GM23248 (cell line): ENCODE measurements around the gene SOWAHC. TPM values are rescaled to one million over a fixed set of nuclear protein-coding genes. Genes with fewer than 3 reads are reported as not detected.

Experiments used
- DNase-seq: peaks from one replicate; pipeline ENCODE4 v3.0.0-alpha.2; 2015
- H2AFZ ChIP-seq: fragments of 200-600 bp; sonication (generic); 2 replicates; pipeline ENCODE4 v1.6.1; 2016; ENCODE audit warnings: antibody characterized with exemption
- H3F3A ChIP-seq: fragments of 200-600 bp; sonication (generic); 2 replicates; pipeline ENCODE4 v1.6.1; 2016; ENCODE audit warnings: mild to moderate bottlenecking, antibody characterized with exemption, mixed run types; ENCODE audit not compliant: insufficient read depth
- H3K27ac ChIP-seq: fragments of 200-600 bp; sonication (generic); 2 replicates; pipeline ENCODE4 v1.5.1; 2016; ENCODE audit warnings: mild to moderate bottlenecking
- H3K27me3 ChIP-seq: fragments of 200-600 bp; sonication (generic); replicated peaks from 2 replicates; pipeline ENCODE4 v1.6.1; 2016; ENCODE audit warnings: mild to moderate bottlenecking; ENCODE audit not compliant: insufficient read depth
- H3K36me3 ChIP-seq: fragments of 200-600 bp; sonication (generic); 2 replicates; pipeline ENCODE4 v1.6.1; 2016; ENCODE audit warnings: low read depth, mild to moderate bottlenecking
- H3K4me1 ChIP-seq: fragments of 200-600 bp; sonication (generic); 2 replicates; pipeline ENCODE4 v1.6.1; 2016; ENCODE audit warnings: mild to moderate bottlenecking; ENCODE audit not compliant: insufficient read depth
- H3K4me2 ChIP-seq: fragments of 200-600 bp; sonication (generic); one replicate; pipeline ENCODE4 v1.6.1; 2016; ENCODE audit warnings: mild to moderate bottlenecking; ENCODE audit not compliant: unreplicated experiment
- H3K4me3 ChIP-seq: fragments of 200-600 bp; sonication (generic); 2 replicates; pipeline ENCODE4 v1.5.1; 2016; ENCODE audit warnings: mild to moderate bottlenecking
- H3K79me2 ChIP-seq: fragments of 200-600 bp; sonication (generic); 2 replicates; pipeline ENCODE4 v1.6.1; 2016; ENCODE audit warnings: mild to moderate bottlenecking; ENCODE audit not compliant: insufficient read depth
- H3K9ac ChIP-seq: fragments of 200-600 bp; sonication (generic); 2 replicates; pipeline ENCODE4 v1.6.1; 2016; ENCODE audit warnings: mild to moderate bottlenecking
- H3K9me2 ChIP-seq: fragments of 200-600 bp; sonication (generic); 2 replicates; pipeline ENCODE4 v1.6.1; 2016; ENCODE audit warnings: mixed run types, mild to moderate bottlenecking, moderate library complexity; ENCODE audit not compliant: insufficient read depth
- H3K9me3 ChIP-seq: fragments of 200-600 bp; sonication (generic); one replicate; pipeline ENCODE4 v1.6.1; 2017; ENCODE audit warnings: low read depth
- H4K20me1 ChIP-seq: fragments of 200-600 bp; sonication (generic); 2 replicates; pipeline ENCODE4 v1.6.0; 2016; ENCODE audit not compliant: insufficient read depth
- EZH2 ChIP-seq: fragments of 200-600 bp; sonication (generic); IDR thresholded peaks from 2 replicates; pipeline ENCODE4 v1.6.1; 2018; ENCODE audit warnings: antibody characterized with exemption, mild to moderate bottlenecking; ENCODE audit not compliant: insufficient read depth, poor library complexity, severe bottlenecking
- EZH2phosphoT487 ChIP-seq: fragments of 200-600 bp; sonication (generic); IDR thresholded peaks from 2 replicates; pipeline ENCODE4 v1.6.1; 2018; ENCODE audit warnings: antibody characterized with exemption, moderate library complexity, mild to moderate bottlenecking, low read depth; ENCODE audit not compliant: insufficient read depth
- whole genome bisulfite sequencing, 2 experiments: methylation state at CpG; one replicate each; pipeline ENCODE4 v1.1.6; 2015 to 2017; ENCODE audit warnings: low lambda C conversion rate in 2 of 2, low coverage in 1 of 2; ENCODE audit errors: missing lambda C conversion rate in 2 of 2; 5-methylcytosine and 5-hydroxymethylcytosine counted together
- in situ Hi-C: fragments of 300-500 bp; cut with MboI; formaldehyde crosslinking; loops from 2 replicates; pipeline ENCODE4 v1.15.0; 2020
- polyA plus RNA-seq: library from polyadenylated mRNA; unstranded; fragments of >200 nt; fragmentation: Nextera tagmentation; extraction: Ambion mirVana; gene quantifications from 2 replicates; pipeline ENCODE4 v1.2.1, GENCODE V29; 2016
- total RNA-seq: library from RNA; depleted of rRNA; stranded (reverse); fragments of >200 nt; shearing (Covaris generic); gene quantifications from 2 replicates; pipeline ENCODE4 v1.2.3, GENCODE V29; 2014

The SOWAHC gene
- total and polyA plus RNA-seq, 2 experiments from 2014 or later, result 19.8 to 46.0 TPM

GRCh38 chr2:109630441-109631430 is 16.6 kb downstream of the SOWAHC start:
- H3K79me2 ChIP-seq, result no peaks in the 10 kb centered on the region
- peaks cover 9% of the 10 kb centered on the region; the same call in 1 of the 2 replicates for H3F3A ChIP-seq

GRCh38 chr2:109631741-109632140 is 17.6 kb downstream of the SOWAHC start:
- Histone ChIP-seq H3K27ac (no peak overlapping the region), H2AFZ (no peak overlapping the region), H3K9me3 (no peaks in the 10 kb centered on the region), H3K9ac (no peak overlapping the region), H3K4me2 (no peak overlapping the region), H3F3A (peaks cover 19% of the 10 kb centered on the region), H3K79me2 (no peaks in the 10 kb centered on the region), H3K4me3 (no peak overlapping the region), H3K9me2 (no peaks in the 10 kb centered on the region), H3K36me3 (no peaks in the 10 kb centered on the region), H3K4me1 (peaks cover 15% of the 10 kb centered on the region), H3K27me3 (no peaks in the 10 kb centered on the region), H4K20me1 (no peaks in the 10 kb centered on the region)
- DNase-seq, result no peak
- no peak for TF ChIP-seq EZH2
- no peak for TF ChIP-seq EZH2phosphoT487
- WGBS, 2 experiments, result 61 to 72% methylated on average over 3 of the region's 3 CpGs
- in situ Hi-C loops, result no loop called here

More at GRCh38 chr2:109630441-109631430, 16.6 kb downstream of the SOWAHC start:
- no peak for DNase-seq
- TF ChIP-seq EZH2phosphoT487 (no peak), EZH2 (no peak)
- Histone ChIP-seq H2AFZ (no peak overlapping the region), H3K4me2 (no peak overlapping the region), H3K4me1 (peaks cover 5% of the 10 kb centered on the region; the same call in 1 of the 2 replicates), H3K36me3 (no peaks in the 10 kb centered on the region), H3K9me2 (no peaks in the 10 kb centered on the region), H3K9ac (no peak overlapping the region), H3K27me3 (no peaks in the 10 kb centered on the region), H3K9me3 (no peaks in the 10 kb centered on the region), H3K4me3 (no peak overlapping the region), H3K27ac (no peak overlapping the region), H4K20me1 (no peaks in the 10 kb centered on the region)
- in situ Hi-C loops, result no loop called here
- 89 to 93% methylated on average over 19 of the region's 19 CpGs for WGBS, 2 experiments

- no peaks in the 10 kb centered on the region for H3K9me3 ChIP-seq
- no peak overlapping the region for H3K4me3 ChIP-seq
- peaks cover 17% of the 10 kb centered on the region for H3K4me1 ChIP-seq
- no peak overlapping the region for H3K27ac ChIP-seq
- no peaks in the 10 kb centered on the region for H3K27me3 ChIP-seq
- H3K9ac ChIP-seq, result no peak overlapping the region
- peaks cover 19% of the 10 kb centered on the region for H3F3A ChIP-seq
- no peaks in the 10 kb centered on the region for H3K9me2 ChIP-seq
- no peaks in the 10 kb centered on the region for H3K79me2 ChIP-seq
- H2AFZ ChIP-seq, result no peak overlapping the region
- H3K4me2 ChIP-seq, result no peak overlapping the region
- in situ Hi-C loops, result no loop called here
- no peak for DNase-seq
- H3K36me3 ChIP-seq, result no peaks in the 10 kb centered on the region
- TF ChIP-seq EZH2phosphoT487 (no peak), EZH2 (no peak)
- H4K20me1 ChIP-seq, result no peaks in the 10 kb centered on the region
- WGBS, 2 experiments, result 85 to 87% methylated on average over 14 of the region's 14 CpGs
Measured at GRCh38 chr2:109632158-109632789, 18.1 kb downstream of the SOWAHC start.

GRCh38 chr2:109633284-109633961 is 19.3 kb downstream of the SOWAHC start:
- Histone ChIP-seq H4K20me1 (no peaks in the 10 kb centered on the region), H3K27ac (no peak overlapping the region), H3K4me3 (no peak overlapping the region), H3K9ac (no peak overlapping the region), H3K27me3 (no peaks in the 10 kb centered on the region), H3K4me2 (no peak overlapping the region), H3K36me3 (no peaks in the 10 kb centered on the region), H2AFZ (no peak overlapping the region), H3K4me1 (peaks cover 26% of the 10 kb centered on the region), H3K79me2 (no peaks in the 10 kb centered on the region), H3K9me3 (no peaks in the 10 kb centered on the region), H3K9me2 (no peaks in the 10 kb centered on the region), H3F3A (peaks cover 28% of the 10 kb centered on the region)
- 94 to 95% methylated on average over 10 of the region's 10 CpGs for WGBS, 2 experiments
- TF ChIP-seq EZH2, result no peak
- in situ Hi-C loops, result no loop called here
- DNase-seq, result no peak
